GM12892 (cell line): ENCODE measurements around the gene ELF2.
"Not testable (repeated sequence)": the region's sequence is repeated elsewhere in the genome, so short reads cannot be mapped to it uniquely, and the experiment has no call there.

Source experiments
- DNase-seq: peaks from one replicate; pipeline ENCODE4 v3.0.0; 2011; ENCODE audit not compliant: insufficient read length
- FAIRE-seq: peaks from 2 replicates; lab custom pipeline; 2011; peaks lifted over from hg19 to GRCh38; lab: Jason Lieb, UNC
- POLR2A ChIP-seq: IDR thresholded peaks from 2 replicates; pipeline ENCODE4 v1.6.1; 2011; ENCODE audit warnings: low read depth, low read length, control low read depth
- POLR2AphosphoS5 ChIP-seq: IDR thresholded peaks from 2 replicates; pipeline ENCODE4 v1.6.1; 2011; ENCODE audit warnings: low read depth, low read length, control low read depth
- TAF1 ChIP-seq: IDR thresholded peaks from 2 replicates; pipeline ENCODE4 v1.6.1; 2011; ENCODE audit warnings: low read depth, mild to moderate bottlenecking, control low read depth, low read length, borderline replicate concordance

The ELF2 gene

GRCh38 chr4:139207247-139207646 is 30.2 kb upstream of the ELF2 start:
- FAIRE-seq (no peak), DNase-seq (no peak)
- TF ChIP-seq TAF1 = no peak

- no peak for FAIRE-seq
These were observed 26.0 kb upstream of the ELF2 start for GRCh38 chr4:139202991-139203390.

GRCh38 chr4:139200506-139200905 is 23.5 kb upstream of the ELF2 start:
- no peak for DNase-seq
- TF ChIP-seq TAF1 = no peak
- no peak for TF ChIP-seq POLR2AphosphoS5
- no peak for FAIRE-seq

More at GRCh38 chr4:139202991-139203390, 26.0 kb upstream of the ELF2 start:
- TF ChIP-seq POLR2AphosphoS5 = no peak
- no peak for DNase-seq

- FAIRE-seq = no peak
- DNase-seq = no peak
- TF ChIP-seq TAF1 (no peak), POLR2AphosphoS5 (no peak), POLR2A (no peak)
These were observed 23.1 kb upstream of the ELF2 start for GRCh38 chr4:139200102-139200501.

- not testable (repeated sequence) for FAIRE-seq
These were observed 20.2 kb upstream of the ELF2 start for GRCh38 chr4:139197214-139197613.

GRCh38 chr4:139196462-139196861 is 19.4 kb upstream of the ELF2 start:
- DNase-seq (no peak), FAIRE-seq (no peak)
- TF ChIP-seq TAF1 = no peak
- TF ChIP-seq POLR2A = no peak

More at GRCh38 chr4:139197214-139197613, 20.2 kb upstream of the ELF2 start:
- not testable (repeated sequence) for DNase-seq

GRCh38 chr4:139191373-139191772 is 14.4 kb upstream of the ELF2 start:
- no peak for FAIRE-seq
- no peak for TF ChIP-seq POLR2A
- TF ChIP-seq TAF1 = no peak
- no peak for TF ChIP-seq POLR2AphosphoS5
- DNase-seq = no peak

GRCh38 chr4:139189972-139190371 is 13.0 kb upstream of the ELF2 start:
- no peak for DNase-seq
- no peak for FAIRE-seq
- TF ChIP-seq TAF1 (no peak), POLR2AphosphoS5 (no peak), POLR2A (no peak)

- FAIRE-seq (no peak), DNase-seq (no peak)
- TF ChIP-seq POLR2A (no peak), TAF1 (no peak), POLR2AphosphoS5 (no peak)
These were observed 12.4 kb upstream of the ELF2 start for GRCh38 chr4:139189417-139189749.

GRCh38 chr4:139188648-139189416 is 11.8 kb upstream of the ELF2 start:
- DNase-seq = no peak
- no peak for FAIRE-seq
- TF ChIP-seq POLR2A (no peak), TAF1 (no peak), POLR2AphosphoS5 (no peak)

- no peak for FAIRE-seq
- DNase-seq = no peak
- no peak for TF ChIP-seq POLR2AphosphoS5
- no peak for TF ChIP-seq TAF1
- TF ChIP-seq POLR2A = no peak
These were observed 7.1 kb upstream of the ELF2 start for GRCh38 chr4:139184129-139184528.

- DNase-seq (peak; percentile 63), FAIRE-seq (peak; percentile 83)
- no peak for TF ChIP-seq TAF1
- no peak for TF ChIP-seq POLR2AphosphoS5
- peak; percentile 41; the same call in 1 of the 2 replicates for TF ChIP-seq POLR2A
These were observed 1.0 kb upstream of the ELF2 start for GRCh38 chr4:139177869-139178619.
